ENCODE data around the gene SPIN1.

Gene SPIN1

DNA sequence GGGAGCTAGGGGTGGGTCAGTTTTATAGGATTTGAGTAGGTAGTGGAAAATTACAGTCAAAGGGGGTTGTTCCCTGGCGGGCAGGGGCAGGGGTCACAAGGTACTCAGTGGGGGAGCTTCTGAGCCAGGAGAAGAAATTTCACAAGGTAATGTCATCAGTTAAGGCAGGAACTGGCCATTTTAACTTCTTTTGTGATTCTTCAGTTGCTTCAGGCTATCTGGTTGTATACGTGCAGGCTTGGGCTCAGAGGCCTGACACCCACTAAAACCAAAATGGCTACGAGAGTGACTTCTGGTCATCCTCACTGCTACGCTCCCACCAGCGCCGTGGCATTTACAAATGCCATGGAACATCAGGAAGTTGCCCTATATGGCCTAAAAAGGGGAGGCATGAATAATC, 126.0 kb downstream of the SPIN1 start:
- Histone ChIP-seq H3K27me3 (ENCODE audit: low read length) (no peaks in the 10 kb centered on the region), H3K4me2 (ENCODE audit: low read depth, low read length, poor library complexity, severe bottlenecking) (no peak overlapping the region), H3K27ac (ENCODE audit: low read depth, low read length) (no peak overlapping the region), H3K9me2 (replicated peaks; ENCODE audit: insufficient read depth, low read length) (no peaks in the 10 kb centered on the region), H4K20me1 (ENCODE audit: low read depth, low read length) (no peaks in the 10 kb centered on the region), H2AFZ (ENCODE audit: low read depth, low read length, severe bottlenecking) (no peak overlapping the region), H3K4me3 (ENCODE audit: insufficient read depth, low read length, poor library complexity, severe bottlenecking) (no peak overlapping the region), H3K36me3 (ENCODE audit: low read length) (no peaks in the 10 kb centered on the region), H3K9ac (ENCODE audit: low read length) (no peak overlapping the region), H3K9me3 (ENCODE audit: insufficient read depth, low read length) (no peaks in the 10 kb centered on the region), H3K79me2 (ENCODE audit: insufficient read depth, low read length) (no peaks in the 10 kb centered on the region), H3F3A (ENCODE audit: insufficient read depth) (no peaks in the 10 kb centered on the region)
- no peak for TF ChIP-seq EZH2phosphoT487 (conservative IDR thresholded peaks at IDR 0.05; ENCODE audit: low read length)
- TF ChIP-seq, protein P1, sequence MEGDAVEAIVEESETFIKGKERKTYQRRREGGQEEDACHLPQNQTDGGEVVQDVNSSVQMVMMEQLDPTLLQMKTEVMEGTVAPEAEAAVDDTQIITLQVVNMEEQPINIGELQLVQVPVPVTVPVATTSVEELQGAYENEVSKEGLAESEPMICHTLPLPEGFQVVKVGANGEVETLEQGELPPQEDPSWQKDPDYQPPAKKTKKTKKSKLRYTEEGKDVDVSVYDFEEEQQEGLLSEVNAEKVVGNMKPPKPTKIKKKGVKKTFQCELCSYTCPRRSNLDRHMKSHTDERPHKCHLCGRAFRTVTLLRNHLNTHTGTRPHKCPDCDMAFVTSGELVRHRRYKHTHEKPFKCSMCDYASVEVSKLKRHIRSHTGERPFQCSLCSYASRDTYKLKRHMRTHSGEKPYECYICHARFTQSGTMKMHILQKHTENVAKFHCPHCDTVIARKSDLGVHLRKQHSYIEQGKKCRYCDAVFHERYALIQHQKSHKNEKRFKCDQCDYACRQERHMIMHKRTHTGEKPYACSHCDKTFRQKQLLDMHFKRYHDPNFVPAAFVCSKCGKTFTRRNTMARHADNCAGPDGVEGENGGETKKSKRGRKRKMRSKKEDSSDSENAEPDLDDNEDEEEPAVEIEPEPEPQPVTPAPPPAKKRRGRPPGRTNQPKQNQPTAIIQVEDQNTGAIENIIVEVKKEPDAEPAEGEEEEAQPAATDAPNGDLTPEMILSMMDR (IDR thresholded peaks at IDR 0.05; ENCODE audit: insufficient read depth, low read length, poor library complexity, severe bottlenecking), result no peak

DNA sequence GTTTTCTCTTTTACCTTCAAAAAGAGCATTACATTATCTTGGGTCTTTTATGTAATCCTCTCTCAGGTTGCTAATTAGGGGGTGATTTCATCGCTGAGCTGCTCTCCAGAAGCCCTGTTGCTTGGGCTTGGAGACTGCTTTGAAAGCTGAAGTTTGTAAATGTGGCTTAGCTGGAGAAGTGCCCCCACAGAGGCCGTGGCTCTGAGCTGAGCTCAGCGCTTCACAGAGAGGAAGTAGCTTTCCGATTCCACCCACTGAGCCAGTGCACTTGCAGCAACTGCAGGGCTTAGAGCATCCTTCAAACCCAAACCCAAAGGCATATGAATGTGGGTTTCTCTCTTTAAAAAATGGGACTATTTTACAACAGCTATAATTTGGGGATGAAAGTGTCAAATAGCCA, 133.1 kb downstream of the SPIN1 start:
- no peaks in the 10 kb centered on the region for H3K36me3 ChIP-seq (ENCODE audit: low read length)

DNA sequence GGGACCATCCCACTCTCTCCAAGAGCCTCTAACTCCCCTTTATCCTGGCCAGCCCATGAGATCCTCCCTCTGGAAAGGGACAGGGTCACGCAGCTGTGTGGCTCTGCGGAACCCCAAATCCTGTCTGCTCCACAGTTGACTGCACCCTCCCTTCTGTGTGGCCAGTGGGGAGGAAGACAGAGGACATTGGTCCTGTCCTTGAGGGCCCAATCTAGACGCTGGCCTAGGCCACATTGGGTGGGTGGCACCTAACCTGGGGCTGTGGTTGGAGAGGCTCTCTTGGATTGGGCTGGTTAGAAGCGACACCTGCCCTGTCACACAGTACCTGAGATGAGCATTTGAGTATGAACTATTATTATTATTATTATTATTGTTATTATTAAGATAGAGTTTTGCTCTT, 134.1 kb downstream of the SPIN1 start:
- no peak overlapping the region for H3K27ac ChIP-seq (ENCODE audit: low read depth, low read length)
- H3F3A ChIP-seq (ENCODE audit: insufficient read depth), result no peaks in the 10 kb centered on the region
- TF ChIP-seq, protein P1 (IDR thresholded peaks at IDR 0.05; ENCODE audit: insufficient read depth, low read length, poor library complexity, severe bottlenecking), result no peak
- no peak for TF ChIP-seq EZH2phosphoT487 (conservative IDR thresholded peaks at IDR 0.05; ENCODE audit: low read length)
- no peaks in the 10 kb centered on the region for H3K9me3 ChIP-seq (ENCODE audit: insufficient read depth, low read length)
- no peak overlapping the region for H3K4me2 ChIP-seq (ENCODE audit: low read depth, low read length, poor library complexity, severe bottlenecking)
- H3K79me2 ChIP-seq (ENCODE audit: insufficient read depth, low read length), result no peaks in the 10 kb centered on the region
- no peaks in the 10 kb centered on the region for H4K20me1 ChIP-seq (ENCODE audit: low read depth, low read length)
- H3K36me3 ChIP-seq (ENCODE audit: low read length), result no peaks in the 10 kb centered on the region
- H3K9me2 ChIP-seq (replicated peaks; ENCODE audit: insufficient read depth, low read length), result no peaks in the 10 kb centered on the region
- no peak overlapping the region for H3K9ac ChIP-seq (ENCODE audit: low read length)
- H3K27me3 ChIP-seq (ENCODE audit: low read length), result no peaks in the 10 kb centered on the region
- no peak overlapping the region for H3K4me3 ChIP-seq (ENCODE audit: insufficient read depth, low read length, poor library complexity, severe bottlenecking)
- no peak overlapping the region for H2AFZ ChIP-seq (ENCODE audit: low read depth, low read length, severe bottlenecking)

More for the DNA sequence above, 133.1 kb downstream of the SPIN1 start:
- Histone ChIP-seq H3K4me3 (ENCODE audit: insufficient read depth, low read length, poor library complexity, severe bottlenecking) (no peak overlapping the region), H2AFZ (ENCODE audit: low read depth, low read length, severe bottlenecking) (no peak overlapping the region), H3K27ac (ENCODE audit: low read depth, low read length) (no peak overlapping the region), H3K27me3 (ENCODE audit: low read length) (no peaks in the 10 kb centered on the region), H3K4me2 (ENCODE audit: low read depth, low read length, poor library complexity, severe bottlenecking) (no peak overlapping the region), H3K9me3 (ENCODE audit: insufficient read depth, low read length) (no peaks in the 10 kb centered on the region), H3K9me2 (replicated peaks; ENCODE audit: insufficient read depth, low read length) (no peaks in the 10 kb centered on the region), H4K20me1 (ENCODE audit: low read depth, low read length) (no peaks in the 10 kb centered on the region), H3K9ac (ENCODE audit: low read length) (no peak overlapping the region), H3K79me2 (ENCODE audit: insufficient read depth, low read length) (no peaks in the 10 kb centered on the region), H3F3A (ENCODE audit: insufficient read depth) (no peaks in the 10 kb centered on the region)
- TF ChIP-seq EZH2phosphoT487 (conservative IDR thresholded peaks at IDR 0.05; ENCODE audit: low read length), result no peak
- TF ChIP-seq, protein P1 (IDR thresholded peaks at IDR 0.05; ENCODE audit: insufficient read depth, low read length, poor library complexity, severe bottlenecking), result no peak

Measured in SU-DHL-6 (cell line).